ENCODE data around the gene AFDN.

The AFDN gene

GRCh38 chr6:167977717-167978467, 151.2 kb downstream of the AFDN start:
- DNase-seq (ENCODE audit: low spot score): no peak

GRCh38 chr6:167978607-167979006, 151.9 kb downstream of the AFDN start:
- no peak for DNase-seq (ENCODE audit: low spot score)

GRCh38 chr6:167979436-167980139, 152.9 kb downstream of the AFDN start:
- DNase-seq (ENCODE audit: low spot score): no peak

DNA sequence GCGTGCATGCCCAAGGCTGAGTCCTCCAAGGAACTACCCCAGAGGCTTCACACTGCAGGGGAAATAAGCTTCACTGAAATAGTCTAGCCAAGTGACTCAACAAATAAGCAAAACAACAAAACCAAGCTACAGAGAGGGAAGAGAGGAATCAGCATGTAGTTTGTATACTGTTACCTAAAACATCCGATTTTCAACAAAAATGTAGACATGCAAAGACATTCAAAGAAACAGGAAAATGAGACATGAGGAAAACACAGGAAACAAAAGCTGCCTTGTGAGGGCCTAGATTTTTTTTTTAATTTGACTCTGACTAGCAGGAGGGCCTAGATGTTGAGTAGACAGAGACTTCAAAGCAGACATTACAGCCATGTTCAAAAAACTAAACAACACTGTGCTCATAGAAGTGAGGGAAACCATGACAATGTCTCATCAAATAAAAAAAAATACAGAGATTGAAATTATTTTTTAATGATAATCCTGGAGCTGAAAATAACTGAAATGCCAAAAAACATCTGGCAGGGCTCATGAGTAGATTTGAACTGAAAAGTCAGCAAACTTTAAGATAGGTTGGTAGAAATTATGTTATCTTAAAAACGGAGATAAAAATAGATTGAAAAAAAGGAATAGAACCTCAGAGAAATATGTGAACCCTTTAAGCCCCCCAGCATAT, 154.3 kb downstream of the AFDN start:
- DNase-seq (ENCODE audit: low spot score): no peak

- no peak for DNase-seq (ENCODE audit: low spot score)
These were observed 155.3 kb downstream of the AFDN start for GRCh38 chr6:167981916-167982462.

- no peak for DNase-seq (ENCODE audit: low spot score)
These were observed 157.5 kb downstream of the AFDN start for GRCh38 chr6:167984144-167984719.

DNA sequence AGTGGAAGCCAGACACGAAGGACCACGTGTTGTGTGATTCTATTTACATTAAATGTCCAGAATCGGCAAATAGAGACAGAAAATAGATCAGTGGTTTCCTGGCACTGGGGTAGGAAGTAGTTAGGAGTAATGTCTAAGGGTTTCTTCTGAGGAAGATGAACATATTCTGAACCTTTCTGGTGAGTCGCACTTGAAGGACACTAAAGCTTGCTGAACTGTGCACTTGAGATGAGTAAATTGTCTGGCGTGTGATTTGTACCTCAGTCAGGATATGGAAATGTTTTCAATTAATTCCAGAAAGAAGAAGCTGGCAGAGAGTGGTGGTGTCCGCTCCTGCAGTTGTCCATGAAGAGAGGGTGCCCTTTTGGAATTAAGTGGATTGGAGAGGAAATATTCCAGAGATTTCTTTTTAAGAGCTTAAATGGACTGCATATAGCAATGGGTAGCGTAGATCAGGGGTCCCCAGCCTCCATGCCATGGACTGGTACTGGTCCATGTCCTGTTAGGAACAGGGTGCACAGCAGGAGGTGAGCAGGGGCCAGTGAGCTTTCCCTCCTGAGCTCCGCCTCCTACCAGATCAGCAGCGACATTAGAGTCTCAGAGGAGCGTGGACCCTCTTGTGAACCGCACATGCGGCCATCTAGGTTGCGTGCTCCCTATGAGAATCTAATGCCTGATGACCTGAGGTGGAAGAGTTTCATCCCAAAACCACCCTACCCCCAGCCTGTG, 158.3 kb downstream of the AFDN start:
- DNase-seq (ENCODE audit: low spot score): no peak

GRCh38 chr6:167985911-167986595, 159.3 kb downstream of the AFDN start:
- DNase-seq (ENCODE audit: low spot score): no peak

- DNase-seq (ENCODE audit: low spot score): no peak
These were observed 160.9 kb downstream of the AFDN start for GRCh38 chr6:167987396-167988153.

DNA sequence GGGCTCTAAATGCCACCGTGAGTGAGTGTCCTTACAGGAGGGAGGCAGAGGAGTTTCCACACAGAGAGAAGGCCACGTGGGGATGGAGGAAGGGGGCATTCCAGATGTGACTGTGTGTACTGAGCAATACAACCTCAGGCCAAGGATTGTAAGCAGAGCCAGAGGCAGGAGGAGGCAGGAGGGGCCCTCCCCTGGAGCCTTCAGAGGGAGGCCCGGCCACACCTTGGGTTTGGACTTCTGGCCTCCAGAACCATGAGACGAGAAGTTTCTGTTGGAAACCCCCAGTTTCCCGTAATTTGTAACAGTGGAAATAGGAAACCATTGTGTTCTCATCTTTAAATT, 161.4 kb downstream of the AFDN start:
- no peak for DNase-seq (ENCODE audit: low spot score)

DNA sequence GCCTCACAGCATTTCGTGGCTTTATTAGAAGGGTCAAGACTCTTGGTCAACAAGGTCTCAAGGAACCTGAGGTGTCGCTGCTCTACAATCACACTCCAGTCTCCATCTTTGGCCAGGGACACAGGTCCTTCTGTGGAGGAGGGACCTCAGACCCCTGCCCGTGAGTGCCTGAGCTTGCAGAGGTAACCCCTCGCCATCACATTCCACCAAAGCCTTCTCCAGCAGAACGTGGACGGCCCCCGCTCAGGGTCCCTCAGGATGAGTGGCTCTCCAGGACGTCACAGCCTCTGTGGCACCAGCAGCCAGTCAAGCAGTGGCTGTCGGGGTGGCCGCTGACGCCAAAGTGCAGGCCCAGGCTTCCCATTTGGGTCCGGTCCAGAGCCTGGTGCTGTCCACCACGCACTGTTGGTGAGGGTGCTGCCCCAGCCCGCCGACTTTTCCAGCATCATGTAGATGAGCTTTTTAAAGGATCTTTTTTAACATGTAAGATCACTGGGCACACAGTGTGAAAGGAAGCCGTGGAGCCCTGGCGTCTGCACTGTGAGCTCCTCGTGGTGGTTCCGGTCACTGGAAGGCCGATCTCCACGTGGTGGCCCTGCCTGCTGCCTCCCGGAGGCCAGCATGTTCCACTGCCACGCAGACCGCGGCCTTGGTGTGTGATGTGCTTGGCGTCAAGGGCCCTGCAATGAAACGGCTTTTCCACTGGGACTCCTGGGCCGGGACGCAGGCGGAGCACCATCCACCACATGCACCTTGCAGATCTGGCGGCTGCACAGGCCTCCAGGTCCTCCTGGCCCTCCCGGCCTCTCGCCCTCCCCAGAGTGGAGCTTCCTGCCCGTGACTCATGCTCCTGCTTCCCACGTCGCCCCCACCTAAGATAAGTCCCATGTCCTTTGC, 162.5 kb downstream of the AFDN start:
- no peak for DNase-seq (ENCODE audit: low spot score)

- no peak for DNase-seq (ENCODE audit: low spot score)
These were observed 163.6 kb downstream of the AFDN start for GRCh38 chr6:167990016-167990945.

GRCh38 chr6:167993169-167993568, 166.5 kb downstream of the AFDN start:
- DNase-seq (ENCODE audit: low spot score): no peak

DNA sequence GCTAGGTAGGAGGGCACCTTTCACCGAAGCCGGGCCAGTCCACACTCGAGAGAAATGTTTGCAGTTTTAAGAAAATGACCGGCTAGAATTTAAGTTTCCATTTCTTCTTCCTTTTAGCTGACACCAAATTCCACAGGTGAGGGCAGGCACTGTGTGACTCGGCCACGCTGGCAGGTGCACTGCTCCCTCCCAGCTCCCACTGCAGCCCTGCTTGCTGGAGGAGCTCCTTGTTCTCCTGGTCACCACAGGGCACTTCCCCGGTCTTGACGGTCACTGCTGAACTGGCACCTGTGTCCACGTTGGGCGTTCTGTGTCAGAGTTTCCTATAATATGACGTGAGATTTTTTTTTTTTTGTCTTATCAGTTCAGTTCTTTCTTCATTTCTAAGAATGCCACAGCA, 167.1 kb downstream of the AFDN start:
- DNase-seq (ENCODE audit: low spot score): no peak

DNA sequence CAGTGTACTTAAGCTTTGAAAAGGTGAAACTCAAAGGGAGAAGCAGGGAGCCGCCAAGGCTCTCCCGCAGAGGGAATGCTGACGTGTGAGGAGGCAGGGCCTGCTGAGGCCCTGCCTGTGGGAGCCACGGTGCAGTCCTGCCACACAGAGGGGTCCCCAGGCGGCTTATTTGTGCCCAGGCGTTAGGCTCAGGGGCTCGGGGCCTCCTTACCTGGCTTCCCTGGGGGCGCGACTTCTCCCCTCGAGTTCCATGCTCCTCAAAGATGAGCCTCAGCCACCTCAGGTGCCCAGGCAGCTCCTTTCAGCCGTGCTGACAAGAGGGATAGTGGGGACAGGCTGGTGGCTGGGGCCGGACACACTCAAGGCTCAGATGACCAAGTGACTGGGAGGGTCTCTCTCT, 168.6 kb downstream of the AFDN start:
- no peak for DNase-seq (ENCODE audit: low spot score)

GRCh38 chr6:167995731-167996151, 169.0 kb downstream of the AFDN start:
- DNase-seq (ENCODE audit: low spot score): no peak

GRCh38 chr6:167996424-167997199, 169.9 kb downstream of the AFDN start:
- DNase-seq (ENCODE audit: low spot score): peak; percentile 31
